OCI-M1 (cell line): Measurements from ENCODE around the gene ZNRF4.
A peak's percentile ranks its signal among the peaks of the same experiment; 100 is the strongest.

Experiments
- DNase-seq: peaks from one replicate; lab custom pipeline; 2025; lab: John Stamatoyannopoulos, UW

The ZNRF4 gene

DNA sequence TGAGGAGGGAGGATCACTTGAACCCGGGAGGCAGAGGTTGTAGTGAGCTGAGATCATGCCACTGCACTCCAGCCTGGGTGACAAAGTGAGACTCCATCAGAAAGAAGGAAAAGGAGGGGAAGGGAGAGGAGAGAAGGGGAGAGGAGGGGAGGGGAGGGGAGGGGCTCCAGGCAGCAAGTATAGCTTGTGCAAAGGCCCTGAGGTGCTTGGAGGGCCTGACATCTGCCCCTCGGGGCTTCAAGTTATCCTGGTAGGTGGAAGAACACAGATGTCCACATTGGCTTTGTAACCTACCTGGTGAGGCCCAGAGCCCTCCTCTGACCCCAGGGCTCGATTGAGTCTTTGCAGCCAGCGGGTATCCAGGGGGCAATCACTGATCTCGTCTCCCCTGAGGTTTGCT lies 11.5 kb upstream of the ZNRF4 start:
- no peak for DNase-seq

DNA sequence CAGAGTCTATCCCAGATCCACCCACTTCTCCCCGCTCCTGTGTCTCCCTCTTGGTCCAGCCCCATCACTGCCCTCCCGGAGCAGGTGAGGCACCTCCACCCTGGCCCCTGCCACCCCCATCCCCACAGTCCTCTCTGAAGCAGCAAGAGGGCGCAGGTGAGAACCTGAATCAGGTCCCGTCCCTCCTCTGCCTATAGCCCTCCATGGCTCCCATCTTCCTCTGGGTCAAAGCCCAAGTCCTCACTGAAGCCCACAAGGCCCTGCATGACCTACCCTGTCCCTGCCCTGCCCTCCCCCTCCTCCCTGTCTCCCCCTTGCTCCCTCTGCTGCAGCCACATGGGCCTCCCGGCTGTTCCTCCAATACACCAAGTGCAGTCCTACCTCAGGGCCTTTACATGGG lies 10.8 kb upstream of the ZNRF4 start:
- no peak for DNase-seq

DNA sequence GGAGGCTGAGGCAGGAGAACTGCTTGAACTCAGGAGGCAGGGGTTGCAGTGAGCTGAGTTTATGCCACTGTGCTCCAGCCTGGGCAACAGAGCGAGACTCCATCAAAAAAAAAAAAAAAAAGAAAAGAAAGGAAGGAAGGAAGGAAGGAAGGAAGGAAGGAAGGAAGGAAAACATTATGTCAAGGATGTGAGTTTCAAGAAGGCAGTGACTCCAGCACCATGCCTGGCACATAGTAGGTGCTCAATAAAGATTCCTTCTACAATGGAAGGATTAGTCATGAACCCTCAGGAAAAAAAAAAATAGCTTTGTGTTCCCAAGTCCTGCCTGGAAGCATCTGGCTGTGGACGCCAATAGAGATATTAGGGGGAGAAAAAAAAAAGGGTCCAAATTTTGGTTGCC lies 10.1 kb upstream of the ZNRF4 start:
- no peak for DNase-seq

- no peak for DNase-seq
Measured at GRCh38 chr19:5445561-5446055, 9.6 kb upstream of the ZNRF4 start.

GRCh38 chr19:5447700-5448311 lies 7.4 kb upstream of the ZNRF4 start:
- DNase-seq = peak; percentile 59

GRCh38 chr19:5448374-5448773 lies 6.8 kb upstream of the ZNRF4 start:
- no peak for DNase-seq

DNA sequence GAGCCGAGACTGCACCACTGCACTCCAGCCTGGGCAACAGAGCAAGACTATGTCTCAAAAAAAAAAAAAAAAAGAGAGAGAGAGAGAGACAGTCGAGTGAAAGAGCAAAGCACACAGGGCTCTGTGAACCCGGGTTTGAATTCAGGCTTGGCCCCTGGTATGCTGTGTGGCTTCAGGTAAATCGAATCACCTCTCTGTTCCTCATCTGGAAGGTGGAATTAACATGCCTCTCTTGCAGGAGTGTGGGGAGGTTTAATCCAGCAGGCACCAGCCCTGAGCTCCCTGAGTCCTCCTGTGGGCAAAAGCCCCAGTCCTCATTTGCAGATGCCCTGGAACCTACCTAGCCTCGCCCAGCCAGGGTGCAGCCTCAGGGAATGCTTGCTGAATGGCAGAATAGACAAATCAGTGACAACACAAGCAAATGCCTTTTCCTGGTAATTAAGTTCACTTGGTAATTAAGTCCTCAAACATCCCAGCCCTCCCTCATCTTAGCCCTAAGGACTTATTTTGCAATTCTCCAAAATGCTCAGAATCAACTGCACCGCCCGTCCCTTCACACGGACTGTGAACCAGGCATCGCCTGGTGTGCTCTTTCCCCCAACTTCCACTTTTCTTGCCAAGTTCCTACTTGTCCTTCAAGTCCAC lies 4.6 kb upstream of the ZNRF4 start:
- DNase-seq = peak; percentile 30

- no peak for DNase-seq
Measured at GRCh38 chr19:5451494-5451893, 3.7 kb upstream of the ZNRF4 start.

DNA sequence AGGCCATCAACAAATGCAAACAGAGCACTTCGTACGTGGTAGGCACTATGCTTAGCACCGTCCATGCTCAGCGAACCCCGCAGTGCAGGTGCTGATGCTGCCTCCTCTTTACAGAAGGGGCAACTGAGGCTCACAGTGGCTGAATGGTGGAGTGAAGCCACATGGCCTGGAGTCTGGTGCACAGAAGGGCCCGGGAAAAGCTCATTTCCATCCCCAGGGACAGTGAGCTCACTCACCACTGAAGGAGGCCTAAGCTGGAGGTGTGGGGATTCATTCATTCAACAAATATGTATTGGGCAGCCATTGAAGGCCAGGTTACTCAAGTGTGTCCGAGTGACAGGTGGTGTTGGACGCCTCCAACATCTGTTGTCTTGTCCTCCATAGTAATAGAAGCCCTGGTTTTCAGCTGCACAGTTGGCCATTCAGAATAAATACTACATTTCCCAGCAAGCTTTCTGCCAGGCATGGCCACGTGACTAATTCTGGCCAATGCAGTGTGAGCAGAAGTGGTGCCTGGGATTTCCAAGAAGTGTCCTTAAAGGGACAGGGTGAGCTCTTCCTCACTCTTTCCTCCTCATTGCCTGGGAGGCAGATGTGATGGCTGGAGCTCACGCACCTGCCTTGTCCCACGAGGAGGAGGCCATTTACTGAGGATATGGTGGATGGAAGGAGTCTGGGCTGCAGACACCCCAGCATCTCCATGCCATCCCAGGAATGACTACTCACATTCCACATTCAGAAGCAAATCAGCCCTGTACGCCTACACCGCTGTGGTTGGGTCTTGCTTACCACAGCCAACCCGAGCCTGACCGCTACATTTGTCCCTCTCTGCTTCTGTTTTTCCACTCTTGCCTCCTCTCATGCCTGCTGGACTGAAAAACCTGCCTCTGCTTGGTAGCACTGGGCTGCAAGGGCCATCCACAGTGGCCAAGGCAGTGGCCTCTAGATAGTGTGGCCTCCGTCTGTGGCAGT lies 2.3 kb upstream of the ZNRF4 start:
- DNase-seq = peak; percentile 67

DNA sequence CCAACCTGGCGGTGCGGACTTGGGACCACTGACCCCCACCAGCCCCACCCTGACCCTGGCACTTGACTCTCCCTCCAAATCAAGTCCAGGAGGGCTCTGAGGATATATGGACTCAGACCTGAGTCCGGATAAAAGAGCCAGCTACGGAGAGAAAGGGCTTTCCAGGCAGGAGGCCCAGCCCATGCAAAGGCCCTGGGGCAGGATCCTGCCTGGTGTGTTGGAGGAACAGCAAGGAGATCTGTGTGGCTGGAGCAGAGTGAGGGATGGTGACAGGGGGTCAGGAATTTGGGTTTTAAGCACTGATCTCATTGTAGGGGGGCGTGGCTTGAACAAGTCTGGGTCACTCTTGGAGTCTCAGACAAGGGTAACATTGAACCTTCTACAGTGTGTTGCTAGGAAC lies 474 bp upstream of the ZNRF4 start:
- DNase-seq = no peak

- DNase-seq = no peak
Measured at GRCh38 chr19:5456130-5456840, 1.1 kb downstream of the ZNRF4 start.

DNA sequence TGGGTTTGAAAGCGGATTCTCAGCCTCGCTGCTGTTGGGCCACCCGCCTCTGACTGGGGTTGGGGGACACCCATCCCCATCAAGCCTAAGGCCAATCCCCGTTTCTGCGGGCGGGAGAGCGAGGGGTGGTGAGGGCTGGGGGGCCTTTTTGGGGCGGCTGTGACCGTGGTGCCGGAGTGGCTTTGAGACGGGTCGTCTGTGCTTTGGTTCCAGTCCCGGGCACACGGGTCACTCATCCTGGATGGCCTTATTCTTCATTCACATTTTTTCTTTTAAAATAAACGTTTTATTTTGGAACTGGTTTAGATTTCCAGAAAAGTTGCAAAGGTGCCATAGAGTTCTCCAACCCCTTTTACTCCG lies 1.6 kb downstream of the ZNRF4 start:
- no peak for DNase-seq

DNA sequence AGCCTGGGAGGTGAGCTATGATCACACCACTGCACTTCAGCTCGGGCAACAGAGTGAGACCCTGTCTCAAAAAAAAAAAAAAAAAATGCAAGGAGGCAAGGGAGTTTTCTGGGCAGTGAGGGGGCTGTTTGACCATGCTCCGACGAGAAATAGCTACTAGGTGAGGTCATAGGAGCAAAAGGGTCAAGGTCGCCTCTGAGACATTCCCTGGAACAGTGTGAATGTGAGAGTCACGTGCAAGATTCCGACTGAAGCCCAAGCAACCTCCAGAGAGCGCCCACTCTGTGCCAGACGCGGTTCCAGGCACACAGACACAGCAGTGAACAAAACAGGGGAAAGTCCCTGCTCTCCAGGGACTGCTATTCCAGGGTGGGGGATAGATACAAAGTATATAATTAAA lies 2.5 kb downstream of the ZNRF4 start:
- no peak for DNase-seq

DNA sequence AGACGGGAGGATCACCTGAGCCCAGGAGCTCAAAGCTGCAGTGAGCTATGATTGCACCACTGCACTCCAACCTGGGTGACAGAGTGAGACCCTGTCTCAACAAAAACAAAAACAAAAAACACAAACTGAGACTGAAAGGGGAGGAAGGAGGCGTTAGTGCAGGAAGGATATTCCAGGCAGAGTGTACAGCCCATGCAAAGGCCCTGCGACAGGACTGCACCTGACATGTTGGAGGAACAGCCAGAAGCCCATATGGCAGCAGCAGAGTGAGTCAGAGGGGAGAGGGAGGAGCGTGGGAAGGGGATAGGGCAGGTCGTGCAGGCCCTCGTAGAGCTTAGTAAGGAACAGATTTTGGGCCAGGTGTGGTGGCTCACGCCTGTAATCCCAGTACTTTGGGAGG lies 3.2 kb downstream of the ZNRF4 start:
- no peak for DNase-seq

DNA sequence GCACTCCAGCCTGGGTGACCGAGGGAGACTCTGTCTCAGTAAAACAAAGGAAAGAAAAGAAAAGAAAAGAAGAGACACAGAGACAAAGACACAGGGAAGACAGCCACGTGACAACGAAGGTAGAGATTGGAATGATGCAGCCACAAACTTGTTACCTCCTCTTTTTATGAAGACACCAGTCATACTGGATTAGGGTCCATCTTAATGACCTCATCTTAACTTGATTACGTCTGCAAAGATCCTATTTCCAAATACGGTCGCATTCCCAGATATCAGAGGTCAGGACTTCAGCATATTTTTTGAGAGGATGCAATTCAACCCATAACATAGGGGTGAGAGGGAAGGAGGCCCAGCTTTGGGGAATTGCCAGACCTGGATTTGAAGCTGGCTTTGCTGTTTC lies 4.1 kb downstream of the ZNRF4 start:
- no peak for DNase-seq

DNA sequence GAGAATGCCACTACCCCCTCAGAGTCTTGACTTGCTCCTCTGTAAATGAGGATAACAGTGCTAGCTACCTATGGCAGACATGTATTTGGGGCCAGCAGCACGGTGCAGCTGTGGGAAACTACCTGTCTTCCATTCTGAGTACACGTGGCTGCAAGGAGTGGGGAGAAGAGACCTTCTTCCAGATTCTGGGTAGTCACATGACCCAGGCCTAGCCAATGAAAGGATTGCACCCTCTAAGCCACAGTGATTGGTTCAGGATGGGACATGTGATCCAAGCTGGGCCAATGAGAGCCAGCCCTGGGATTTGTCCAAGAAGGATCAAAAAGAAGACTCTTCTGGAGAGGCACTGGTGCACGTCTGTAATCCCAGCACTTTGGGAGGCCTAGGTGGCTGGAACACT lies 5.5 kb downstream of the ZNRF4 start:
- DNase-seq = peak; percentile 65

- no peak for DNase-seq
Measured at GRCh38 chr19:5463959-5464358, 8.7 kb downstream of the ZNRF4 start.

DNA sequence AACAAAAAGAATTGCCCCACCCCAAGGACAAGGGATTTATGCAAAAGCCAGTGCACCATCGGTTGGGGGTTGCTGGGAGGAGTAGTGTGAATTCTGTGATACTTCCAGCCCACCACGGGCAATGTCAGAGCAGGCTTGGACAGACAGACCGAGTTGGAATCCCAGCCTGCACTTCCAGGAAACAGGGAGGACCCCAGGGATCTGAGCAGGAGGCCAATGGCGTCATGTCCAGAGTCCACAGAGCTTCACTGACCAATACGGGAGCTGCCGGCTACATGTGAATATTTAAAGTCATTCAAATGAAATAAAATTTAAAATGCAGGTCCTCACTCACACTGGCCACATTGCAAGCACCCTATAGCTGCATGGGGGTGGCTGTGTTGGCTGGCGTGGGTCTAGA lies 10.9 kb downstream of the ZNRF4 start:
- no peak for DNase-seq

DNA sequence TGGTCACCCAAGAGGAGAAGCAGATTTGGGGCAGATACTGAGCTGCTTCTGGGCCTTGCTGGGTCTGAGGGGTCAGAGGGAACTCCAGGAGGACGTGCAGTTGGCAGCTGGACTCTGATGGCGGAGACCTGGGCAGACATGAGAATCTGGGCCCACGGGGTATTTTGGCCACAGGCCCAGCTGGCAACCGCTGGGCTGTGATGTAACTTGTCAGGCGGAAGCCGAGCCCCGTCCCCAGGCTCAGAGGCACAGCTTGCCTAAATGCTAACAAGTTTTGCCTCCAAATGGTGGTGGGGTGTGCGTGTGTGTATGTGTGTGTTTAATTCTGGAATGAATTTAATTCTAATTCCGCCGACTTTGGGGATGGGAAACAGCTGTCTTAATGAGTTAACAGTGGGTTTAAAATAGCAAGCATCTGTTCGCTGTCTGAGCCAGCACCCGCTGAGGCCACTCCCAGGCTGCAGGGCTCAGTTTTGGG lies 11.6 kb downstream of the ZNRF4 start:
- no peak for DNase-seq

GRCh38 chr19:5470264-5470671 lies 15.1 kb downstream of the ZNRF4 start:
- no peak for DNase-seq

DNA sequence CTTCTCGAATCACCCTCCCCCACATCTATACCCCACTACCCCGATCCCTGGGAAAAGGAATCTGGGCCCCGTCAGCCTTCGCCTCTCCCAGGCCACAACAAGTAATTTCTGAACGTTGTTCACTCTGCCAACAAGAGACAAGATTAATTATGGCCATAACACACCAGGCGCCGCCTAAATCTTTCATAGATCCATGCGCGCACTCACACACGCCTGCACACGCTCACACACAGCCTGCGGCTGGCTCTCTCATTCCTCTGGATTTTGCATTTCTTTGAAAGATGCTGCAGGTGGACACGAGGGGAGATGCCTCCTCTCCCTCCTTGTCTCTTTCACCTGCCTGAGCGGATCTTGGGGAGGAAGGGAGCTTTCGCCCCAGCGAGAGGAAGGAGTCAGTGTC lies 17.1 kb downstream of the ZNRF4 start:
- no peak for DNase-seq

DNA sequence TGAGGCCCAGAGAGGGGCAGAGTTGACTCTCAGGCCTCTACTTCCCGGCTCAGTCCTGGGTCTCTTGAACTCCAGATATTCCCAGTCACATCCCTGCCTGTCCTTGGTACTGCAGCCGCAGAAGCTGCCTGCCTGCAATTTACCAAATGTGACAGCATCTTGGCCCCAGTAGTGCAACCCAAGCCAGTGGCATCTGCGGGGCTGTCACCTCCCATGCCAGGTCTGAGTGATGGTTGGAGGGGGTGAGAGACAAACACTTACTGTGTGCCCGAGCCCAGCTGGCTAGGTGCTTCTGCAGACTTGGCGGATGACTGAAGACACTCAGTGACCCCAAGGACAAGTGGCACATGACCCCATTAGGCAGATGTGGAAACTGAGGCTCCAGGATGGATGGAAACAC lies 18.4 kb downstream of the ZNRF4 start:
- no peak for DNase-seq
